Neural cell (in vitro differentiated cells): ENCODE results near the gene MLKL. TPM values are rescaled to one million over a fixed set of nuclear protein-coding genes. Genes with fewer than 3 reads are reported as not detected.

Experiments used
- H2AFZ ChIP-seq: fragments of 200-600, 300-800 bp; sonication (generic), shearing (Covaris generic); 2 replicates; pipeline ENCODE4 v1.6.0; 2014; ENCODE audit warnings: low read depth, mild to moderate bottlenecking, antibody characterized with exemption, low read length, moderate library complexity
- H3F3A ChIP-seq: fragments of 200-600 bp; shearing (Covaris generic); 2 replicates; pipeline ENCODE4 v1.6.1; 2016; ENCODE audit warnings: mild to moderate bottlenecking, moderate library complexity, mixed read lengths, antibody characterized with exemption, low read length; ENCODE audit not compliant: insufficient read depth, poor library complexity, severe bottlenecking
- H3K27ac ChIP-seq: fragments of 200-600, 300-800 bp; sonication (generic), shearing (Covaris generic); 2 replicates; pipeline ENCODE4 v1.5.1; 2014; ENCODE audit warnings: mild to moderate bottlenecking, low read length, moderate library complexity
- H3K27me3 ChIP-seq: fragments of 300-800, 200-600 bp; sonication (generic), shearing (Covaris generic); 2 replicates; pipeline ENCODE4 v1.6.0; 2014; ENCODE audit warnings: mild to moderate bottlenecking, low read depth, low read length, moderate library complexity; ENCODE audit not compliant: insufficient read depth
- H3K36me3 ChIP-seq: fragments of 300-800, 200-600 bp; sonication (generic), shearing (Covaris generic); 2 replicates; pipeline ENCODE4 v1.5.1; 2014; ENCODE audit warnings: mild to moderate bottlenecking, antibody characterized with exemption, low read length, moderate library complexity; ENCODE audit not compliant: insufficient read depth
- H3K4me2 ChIP-seq: fragments of 300-800, 200-600 bp; sonication (generic), shearing (Covaris generic); 2 replicates; pipeline ENCODE4 v1.6.0; 2014; ENCODE audit warnings: mild to moderate bottlenecking, low read length
- H3K4me3 ChIP-seq: fragments of 300-800, 200-600 bp; sonication (generic), shearing (Covaris generic); 2 replicates; pipeline ENCODE4 v1.5.1; 2014; ENCODE audit warnings: mild to moderate bottlenecking, low read length, moderate library complexity
- H3K79me2 ChIP-seq: fragments of 200-600 bp; shearing (Covaris generic); replicated peaks from 2 replicates; pipeline ENCODE4 v1.6.0; 2014; ENCODE audit warnings: mild to moderate bottlenecking, low read length, moderate library complexity; ENCODE audit not compliant: insufficient read depth
- H3K9ac ChIP-seq: fragments of 300-800, 200-600 bp; sonication (generic), shearing (Covaris generic); 2 replicates; pipeline ENCODE4 v1.6.1; 2016; ENCODE audit warnings: mild to moderate bottlenecking, low read length, mixed read lengths
- H3K9me2 ChIP-seq: fragments of 200-600 bp; shearing (Covaris generic); 2 replicates; pipeline ENCODE4 v1.6.1; 2016; ENCODE audit warnings: mild to moderate bottlenecking, low read length, mixed read lengths; ENCODE audit not compliant: insufficient read depth
- H3K9me3 ChIP-seq: fragments of 200-600, 300-800 bp; sonication (generic), shearing (Covaris generic); 2 replicates; pipeline ENCODE4 v1.6.1; 2016; ENCODE audit warnings: mild to moderate bottlenecking, mixed run types, low read length, moderate library complexity, mixed read lengths
- H4K20me1 ChIP-seq: fragments of 200-600 bp; shearing (Covaris generic); 2 replicates; pipeline ENCODE4 v1.6.1; 2016; ENCODE audit warnings: mild to moderate bottlenecking, mixed run types; ENCODE audit not compliant: insufficient read depth
- CTCF ChIP-seq: fragments of 450-650 bp; IDR thresholded peaks from 2 replicates; pipeline ENCODE4 v1.5.1; 2014; ENCODE audit warnings: antibody characterized with exemption, mild to moderate bottlenecking, moderate library complexity; ENCODE audit not compliant: poor library complexity, severe bottlenecking
- EP300 ChIP-seq: fragments of 450-650 bp; conservative IDR thresholded peaks from 2 replicates; pipeline ENCODE4 v1.6.1; 2014; ENCODE audit warnings: antibody characterized with exemption, mild to moderate bottlenecking, moderate library complexity; ENCODE audit not compliant: poor library complexity, severe bottlenecking
- EZH2 ChIP-seq: fragments of 200-600, 300-800 bp; shearing (Covaris generic), sonication (generic); IDR thresholded peaks from 2 replicates; pipeline ENCODE4 v1.6.1; 2014; ENCODE audit warnings: antibody characterized with exemption, low read length, borderline replicate concordance, mild to moderate bottlenecking; ENCODE audit not compliant: insufficient read depth, poor library complexity, severe bottlenecking
- MXI1 ChIP-seq: fragments of 450-650 bp; conservative IDR thresholded peaks from 2 replicates; pipeline ENCODE4 v1.6.1; 2014; ENCODE audit warnings: antibody characterized with exemption, mild to moderate bottlenecking; ENCODE audit not compliant: poor library complexity, severe bottlenecking
- POLR2AphosphoS5 ChIP-seq: IDR thresholded peaks from 2 replicates; pipeline ENCODE4 v1.6.1; 2012
- RAD21 ChIP-seq: fragments of 450-650 bp; conservative IDR thresholded peaks from 2 replicates; pipeline ENCODE4 v1.6.1; 2014; ENCODE audit warnings: antibody characterized with exemption, mild to moderate bottlenecking, moderate library complexity
- REST ChIP-seq: IDR thresholded peaks from 2 replicates; pipeline ENCODE4 v1.6.1; 2012; ENCODE audit warnings: borderline replicate concordance
- SMC3 ChIP-seq: fragments of 450-650 bp; conservative IDR thresholded peaks from 2 replicates; pipeline ENCODE4 v1.6.1; 2014; ENCODE audit warnings: antibody characterized with exemption, mild to moderate bottlenecking, moderate library complexity; ENCODE audit not compliant: poor library complexity
- TAF1 ChIP-seq: IDR thresholded peaks from 2 replicates; pipeline ENCODE4 v1.6.1; 2012; ENCODE audit warnings: low read depth
- polyA plus RNA-seq: library from polyadenylated mRNA; depleted of rRNA; stranded (reverse); fragments of >200 nt; gene quantifications from 2 replicates; pipeline ENCODE4 v1.2.3, GENCODE V29; 2014

The MLKL gene
- polyA plus RNA-seq, 1 donor from 2014 or later = not detected

GRCh38 chr16:74666010-74666421, 34.6 kb downstream of the MLKL start:
- TF ChIP-seq TAF1 (no peak), RAD21 (no peak), CTCF (no peak), POLR2AphosphoS5 (no peak), EP300 (no peak), MXI1 (no peak), REST (no peak), EZH2 (no peak), SMC3 (no peak)
- no peak overlapping the region for H3K27ac ChIP-seq
- no peaks in the 10 kb centered on the region for H4K20me1 ChIP-seq
- H3K9me2 ChIP-seq = no peaks in the 10 kb centered on the region
- H3F3A ChIP-seq = no peaks in the 10 kb centered on the region
- peak overlapping the region; percentile 42 for H2AFZ ChIP-seq
- H3K79me2 ChIP-seq = peaks cover 16% of the 10 kb centered on the region
- peak overlapping the region; percentile 88 for H3K4me3 ChIP-seq
- H3K27me3 ChIP-seq = no peaks in the 10 kb centered on the region
- H3K36me3 ChIP-seq = peaks cover 2% of the 10 kb centered on the region
- H3K9ac ChIP-seq = peak overlapping the region; percentile 68
- peak overlapping the region; percentile 86 for H3K4me2 ChIP-seq
- H3K9me3 ChIP-seq = no peaks in the 10 kb centered on the region

GRCh38 chr16:74661064-74661463, 39.6 kb downstream of the MLKL start:
- Histone ChIP-seq H4K20me1 (no peaks in the 10 kb centered on the region), H3K9me3 (no peaks in the 10 kb centered on the region), H3K27me3 (no peaks in the 10 kb centered on the region), H3K36me3 (peaks cover 9% of the 10 kb centered on the region), H3F3A (no peaks in the 10 kb centered on the region), H3K27ac (no peak overlapping the region), H3K9me2 (no peaks in the 10 kb centered on the region), H3K4me2 (no peak overlapping the region), H2AFZ (no peak overlapping the region), H3K9ac (no peak overlapping the region), H3K79me2 (peaks cover 20% of the 10 kb centered on the region), H3K4me3 (no peak overlapping the region)
- TF ChIP-seq CTCF = no peak
- no peak for TF ChIP-seq RAD21
- TF ChIP-seq EP300 = no peak
- TF ChIP-seq POLR2AphosphoS5 = no peak
- no peak for TF ChIP-seq TAF1
- no peak for TF ChIP-seq EZH2
- TF ChIP-seq SMC3 = no peak
- no peak for TF ChIP-seq REST
- TF ChIP-seq MXI1 = no peak
